Measurements from ENCODE around the gene CPNE5. TPM values are rescaled to one million over a fixed set of nuclear protein-coding genes. Genes with fewer than 3 reads are reported as not detected.
A peak's percentile ranks its signal among the peaks of the same experiment; 100 is the strongest.

CPNE5 gene
- total RNA-seq, 1 experiment from 2014 or later: not detected

DNA sequence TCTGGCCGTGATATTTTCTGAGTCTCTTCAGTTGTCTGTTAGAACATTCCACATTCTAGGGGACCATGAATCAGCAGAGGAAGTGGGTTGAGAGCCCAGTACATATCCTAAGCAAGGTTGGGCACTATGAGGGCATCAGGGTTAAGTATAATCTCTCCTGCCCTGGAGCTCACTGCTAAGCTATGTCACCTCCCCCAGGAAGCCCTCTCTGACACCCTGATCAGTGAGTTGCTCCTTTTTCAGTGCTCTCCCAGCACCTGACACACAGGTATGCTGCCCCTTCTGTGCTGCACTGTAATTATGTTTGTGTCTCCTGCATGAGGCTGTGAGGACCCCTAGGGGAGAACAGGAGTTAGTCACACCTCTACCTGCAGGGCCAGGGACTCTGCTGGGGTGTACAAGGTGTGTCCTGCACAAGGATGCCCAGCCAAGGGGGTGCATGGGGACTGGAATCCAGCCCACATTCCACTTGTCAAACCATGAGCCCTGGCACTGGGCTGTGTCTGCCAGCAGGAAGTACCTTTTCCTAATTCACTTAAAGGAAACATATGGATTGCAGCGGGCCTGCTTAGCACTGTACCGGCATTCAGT is 137.7 kb downstream of the CPNE5 start:
- no peak overlapping the region for H3K4me3 ChIP-seq (ENCODE audit: low read length)
- ATAC-seq (peak; percentile 80), DNase-seq (peak; percentile 32)
- H3K4me2 ChIP-seq (ENCODE audit: low read length): no peak overlapping the region
- no peaks in the 10 kb centered on the region for H3K9me2 ChIP-seq (replicated peaks; ENCODE audit: low read length)
- intact Hi-C loops (cut with micrococcal nuclease): no loop called here
- no peaks in the 10 kb centered on the region for H3K27me3 ChIP-seq (ENCODE audit: low read length)
- no TSS peak for BruUV-seq (replicated peaks)
- no peak overlapping the region for H3K27ac ChIP-seq (ENCODE audit: low read length)
- H3F3A ChIP-seq (ENCODE audit: low read length, unreplicated experiment): no peaks in the 10 kb centered on the region
- no peaks in the 10 kb centered on the region for H3K36me3 ChIP-seq (ENCODE audit: low read depth, low read length)
- peaks cover 6% of the 10 kb centered on the region; the same call in 1 of the 2 replicates for H3K4me1 ChIP-seq (ENCODE audit: insufficient read depth, low read length)
- ChIA-PET CTCF (interaction anchor here (0.5 kb wide), 1 partner anchor 58 kb away, joined by 9 read pairs; no protein-coding TSS in a partner anchor), POLR2A (ENCODE audit: unreplicated experiment) (no interaction called here)
- no peak overlapping the region for H3K9ac ChIP-seq (ENCODE audit: low read length)
- no peaks in the 10 kb centered on the region for H4K20me1 ChIP-seq (ENCODE audit: low read length)
- H3K9me3 ChIP-seq (ENCODE audit: low read length): no peaks in the 10 kb centered on the region
- TF ChIP-seq EZH2 (IDR thresholded peaks at IDR 0.05; ENCODE audit: low read length, unreplicated experiment): no peak
- TF ChIP-seq, protein P1, sequence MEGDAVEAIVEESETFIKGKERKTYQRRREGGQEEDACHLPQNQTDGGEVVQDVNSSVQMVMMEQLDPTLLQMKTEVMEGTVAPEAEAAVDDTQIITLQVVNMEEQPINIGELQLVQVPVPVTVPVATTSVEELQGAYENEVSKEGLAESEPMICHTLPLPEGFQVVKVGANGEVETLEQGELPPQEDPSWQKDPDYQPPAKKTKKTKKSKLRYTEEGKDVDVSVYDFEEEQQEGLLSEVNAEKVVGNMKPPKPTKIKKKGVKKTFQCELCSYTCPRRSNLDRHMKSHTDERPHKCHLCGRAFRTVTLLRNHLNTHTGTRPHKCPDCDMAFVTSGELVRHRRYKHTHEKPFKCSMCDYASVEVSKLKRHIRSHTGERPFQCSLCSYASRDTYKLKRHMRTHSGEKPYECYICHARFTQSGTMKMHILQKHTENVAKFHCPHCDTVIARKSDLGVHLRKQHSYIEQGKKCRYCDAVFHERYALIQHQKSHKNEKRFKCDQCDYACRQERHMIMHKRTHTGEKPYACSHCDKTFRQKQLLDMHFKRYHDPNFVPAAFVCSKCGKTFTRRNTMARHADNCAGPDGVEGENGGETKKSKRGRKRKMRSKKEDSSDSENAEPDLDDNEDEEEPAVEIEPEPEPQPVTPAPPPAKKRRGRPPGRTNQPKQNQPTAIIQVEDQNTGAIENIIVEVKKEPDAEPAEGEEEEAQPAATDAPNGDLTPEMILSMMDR (conservative IDR thresholded peaks at IDR 0.05; ENCODE audit: low read depth, low read length): peak; percentile 61
- no peaks in the 10 kb centered on the region for H3K79me2 ChIP-seq (ENCODE audit: low read length)
- no peak overlapping the region for H2AFZ ChIP-seq (ENCODE audit: low read length)

DNA sequence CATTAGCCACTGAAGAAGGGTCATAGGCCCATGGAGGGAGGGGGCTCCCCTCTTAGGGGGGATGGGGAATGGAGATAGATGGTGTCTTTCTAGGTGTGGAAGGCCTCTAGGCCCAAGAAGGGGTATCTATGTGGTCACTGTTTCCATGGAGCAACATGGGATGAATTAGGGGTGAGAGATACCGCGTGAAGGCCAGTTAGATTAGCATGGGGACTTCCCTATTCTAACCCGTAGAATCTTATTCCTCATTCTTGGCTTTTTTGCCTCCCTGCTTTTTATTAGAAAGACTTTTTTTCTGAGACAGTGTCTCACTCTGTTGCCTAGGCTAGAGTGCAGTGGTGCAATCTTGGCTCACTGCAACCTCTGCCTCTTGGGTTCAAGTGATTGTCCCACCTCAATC is 138.4 kb downstream of the CPNE5 start:
- POLR2A ChIA-PET (ENCODE audit: unreplicated experiment): no interaction called here
- ATAC-seq: no peak

More for the DNA sequence above, 138.4 kb downstream of the CPNE5 start:
- DNase-seq: no peak
- no peak overlapping the region for H3K4me3 ChIP-seq (ENCODE audit: low read length)
- H3K79me2 ChIP-seq (ENCODE audit: low read length): no peaks in the 10 kb centered on the region
- intact Hi-C loops (cut with micrococcal nuclease): no loop called here
- H3K9me3 ChIP-seq (ENCODE audit: low read length): no peaks in the 10 kb centered on the region
- no peaks in the 10 kb centered on the region for H3K27me3 ChIP-seq (ENCODE audit: low read length)
- no peak overlapping the region for H3K9ac ChIP-seq (ENCODE audit: low read length)
- no TSS peak for BruUV-seq (replicated peaks)
- no peaks in the 10 kb centered on the region for H4K20me1 ChIP-seq (ENCODE audit: low read length)
- no peak overlapping the region for H2AFZ ChIP-seq (ENCODE audit: low read length)
- CTCF ChIA-PET: interaction anchor here (0.5 kb wide), 1 partner anchor 59 kb away, joined by 9 read pairs; no protein-coding TSS in a partner anchor
- H3K4me1 ChIP-seq (ENCODE audit: insufficient read depth, low read length): peaks cover 6% of the 10 kb centered on the region; the same call in 1 of the 2 replicates
- no peaks in the 10 kb centered on the region for H3K9me2 ChIP-seq (replicated peaks; ENCODE audit: low read length)
- no peaks in the 10 kb centered on the region for H3F3A ChIP-seq (ENCODE audit: low read length, unreplicated experiment)
- no peaks in the 10 kb centered on the region for H3K36me3 ChIP-seq (ENCODE audit: low read depth, low read length)
- no peak overlapping the region for H3K4me2 ChIP-seq (ENCODE audit: low read length)
- no peak for TF ChIP-seq EZH2 (IDR thresholded peaks at IDR 0.05; ENCODE audit: low read length, unreplicated experiment)
- TF ChIP-seq, protein P1 (conservative IDR thresholded peaks at IDR 0.05; ENCODE audit: low read depth, low read length): no peak
- TF ChIP-seq EZH2phosphoT487 (IDR thresholded peaks at IDR 0.05; ENCODE audit: borderline replicate concordance, low read length): no peak
- no peak overlapping the region for H3K27ac ChIP-seq (ENCODE audit: low read length)
